Superior temporal gyrus (tissue), 1 donor: ENCODE results near the gene CFAP92.
"Not testable (repeated sequence)": the region's sequence is repeated elsewhere in the genome, so short reads cannot be mapped to it uniquely, and the experiment has no call there.

ENCODE experiments used
- DNase-seq: peaks from one replicate; pipeline ENCODE4 v3.0.0-alpha.2; 2016; ENCODE audit errors: extremely low spot score

CFAP92 gene

GRCh38 chr3:128933922-128934253 is 60.0 kb downstream of the CFAP92 start:
- DNase-seq: no peak

DNA sequence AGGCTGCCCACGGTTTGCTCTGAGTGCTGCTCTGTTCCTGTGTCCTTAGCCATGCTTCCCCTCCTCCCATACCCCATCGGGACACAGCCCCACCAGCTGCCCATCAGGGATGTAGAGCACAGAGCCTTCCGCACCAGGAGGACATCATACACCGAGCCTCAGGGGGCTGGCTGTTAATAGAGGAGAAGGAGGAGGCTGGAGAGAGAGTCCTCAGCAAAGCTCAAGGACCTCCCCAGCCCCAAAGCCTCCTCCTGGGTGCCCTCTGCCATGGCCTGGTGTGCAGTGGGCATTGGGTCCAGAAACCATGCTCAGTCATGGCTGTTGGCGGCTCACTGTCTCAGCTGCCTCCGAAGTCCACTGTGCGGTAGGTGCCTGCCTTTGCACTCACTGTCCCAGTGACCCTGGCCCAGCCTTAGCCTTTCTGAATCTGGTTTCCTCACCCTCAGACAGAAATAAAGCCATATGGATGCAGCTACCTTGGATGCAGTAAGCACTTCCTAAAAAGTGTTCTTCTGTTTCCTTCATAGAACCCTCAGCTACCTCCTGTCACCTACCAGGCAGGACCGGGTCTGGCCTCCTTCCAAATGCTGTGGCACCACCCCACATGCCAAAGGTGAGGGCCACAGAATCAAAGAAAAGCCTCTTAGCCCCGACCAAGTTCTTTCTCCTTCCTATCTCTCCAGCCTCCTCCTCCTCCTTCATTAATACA is 60.5 kb downstream of the CFAP92 start:
- no peak for DNase-seq

GRCh38 chr3:128932516-128933212 is 61.2 kb downstream of the CFAP92 start:
- no peak for DNase-seq

DNA sequence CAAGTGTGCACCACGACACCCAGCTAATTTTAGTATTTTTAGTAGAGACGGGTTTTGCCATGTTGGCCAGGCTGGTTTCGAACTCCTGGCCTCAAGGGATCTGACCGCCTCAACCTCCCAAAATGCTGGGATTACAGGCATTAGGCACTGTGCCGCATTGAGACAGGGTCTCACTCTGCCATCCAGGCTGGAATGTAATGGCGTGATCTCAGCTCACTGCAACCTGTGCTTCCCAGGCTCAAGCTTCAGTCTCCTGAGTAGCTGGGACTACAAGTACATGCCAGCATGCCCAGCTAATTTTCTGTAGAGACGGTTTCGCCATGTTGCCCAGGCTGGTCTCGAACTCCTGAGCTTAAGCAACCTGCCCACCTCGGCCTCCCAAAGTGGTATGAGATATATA is 62.8 kb downstream of the CFAP92 start:
- no peak for DNase-seq

GRCh38 chr3:128929364-128929763 is 64.5 kb downstream of the CFAP92 start:
- no peak for DNase-seq

- not testable (repeated sequence) for DNase-seq
These were observed 69.9 kb downstream of the CFAP92 start for GRCh38 chr3:128923986-128924385.

GRCh38 chr3:128923576-128923975 is 70.3 kb downstream of the CFAP92 start:
- DNase-seq: no peak

- no peak for DNase-seq
These were observed 70.9 kb downstream of the CFAP92 start for GRCh38 chr3:128922804-128923459.

GRCh38 chr3:128919988-128920387 is 73.9 kb downstream of the CFAP92 start:
- DNase-seq: no peak

DNA sequence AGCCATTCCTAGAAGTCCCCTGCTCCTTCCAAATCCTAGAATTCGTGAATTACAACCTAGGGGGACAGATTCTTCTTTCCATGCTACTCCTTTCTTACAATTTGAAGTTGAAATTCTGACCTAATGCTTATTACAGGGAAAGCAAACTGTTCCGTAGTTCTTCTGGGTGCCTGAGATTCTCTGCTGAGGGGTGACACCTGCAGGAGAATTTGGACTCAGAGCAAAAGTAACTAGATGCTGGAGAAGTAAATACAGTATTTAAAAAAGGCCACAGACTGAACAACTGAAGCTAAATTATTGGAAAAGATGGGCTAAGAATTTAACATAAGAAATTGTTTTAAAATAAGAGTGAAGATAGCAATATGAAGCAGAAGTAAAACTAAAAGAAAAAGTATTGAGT is 76.6 kb downstream of the CFAP92 start:
- DNase-seq: peak; percentile 33

- DNase-seq: no peak
These were observed 78.8 kb downstream of the CFAP92 start for GRCh38 chr3:128914966-128915645.

DNA sequence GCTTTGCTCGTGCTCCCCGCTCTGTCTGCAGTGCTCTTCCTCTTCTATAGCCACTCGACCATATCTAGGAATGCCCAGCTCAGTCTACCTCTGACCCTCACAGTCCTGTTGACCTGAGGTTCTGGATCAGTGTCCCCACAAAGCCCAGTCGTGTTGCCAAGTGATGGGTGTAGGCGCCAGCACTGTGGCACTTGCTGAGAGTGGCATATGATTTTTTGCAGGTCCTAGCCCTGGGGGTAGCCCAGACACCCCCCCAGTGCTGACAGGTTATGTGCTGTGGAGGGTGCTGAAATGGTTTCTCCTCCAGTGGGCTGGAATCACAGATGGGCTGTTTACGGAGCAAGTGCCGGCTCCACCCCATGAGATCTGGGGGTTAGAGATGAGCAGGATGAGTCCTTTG is 82.0 kb downstream of the CFAP92 start:
- no peak for DNase-seq

- DNase-seq: no peak
These were observed 83.9 kb downstream of the CFAP92 start for GRCh38 chr3:128910006-128910405.

DNA sequence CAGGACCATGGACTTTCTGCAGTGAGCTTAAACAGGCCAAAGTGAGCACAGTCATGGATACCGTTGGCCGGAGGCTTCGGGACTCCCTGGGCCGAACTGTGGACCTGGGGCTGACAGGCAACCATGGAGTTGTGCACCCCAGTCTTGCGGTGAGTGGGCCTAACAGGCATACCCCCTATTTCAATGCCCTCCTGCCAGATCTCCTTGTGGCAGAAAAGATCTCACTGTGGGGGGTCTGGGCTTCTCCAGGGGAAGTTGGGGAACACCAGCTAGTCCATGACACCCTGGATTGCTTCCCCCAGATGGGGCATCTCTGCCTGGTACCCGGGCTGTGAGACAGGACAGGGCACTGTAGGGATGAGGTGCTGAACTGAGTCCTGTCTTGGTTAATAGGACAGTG is 84.9 kb downstream of the CFAP92 start:
- no peak for DNase-seq

GRCh38 chr3:128907706-128908445 is 86.0 kb downstream of the CFAP92 start:
- DNase-seq: no peak

- no peak for DNase-seq
These were observed 86.9 kb downstream of the CFAP92 start for GRCh38 chr3:128906804-128907525.

DNA sequence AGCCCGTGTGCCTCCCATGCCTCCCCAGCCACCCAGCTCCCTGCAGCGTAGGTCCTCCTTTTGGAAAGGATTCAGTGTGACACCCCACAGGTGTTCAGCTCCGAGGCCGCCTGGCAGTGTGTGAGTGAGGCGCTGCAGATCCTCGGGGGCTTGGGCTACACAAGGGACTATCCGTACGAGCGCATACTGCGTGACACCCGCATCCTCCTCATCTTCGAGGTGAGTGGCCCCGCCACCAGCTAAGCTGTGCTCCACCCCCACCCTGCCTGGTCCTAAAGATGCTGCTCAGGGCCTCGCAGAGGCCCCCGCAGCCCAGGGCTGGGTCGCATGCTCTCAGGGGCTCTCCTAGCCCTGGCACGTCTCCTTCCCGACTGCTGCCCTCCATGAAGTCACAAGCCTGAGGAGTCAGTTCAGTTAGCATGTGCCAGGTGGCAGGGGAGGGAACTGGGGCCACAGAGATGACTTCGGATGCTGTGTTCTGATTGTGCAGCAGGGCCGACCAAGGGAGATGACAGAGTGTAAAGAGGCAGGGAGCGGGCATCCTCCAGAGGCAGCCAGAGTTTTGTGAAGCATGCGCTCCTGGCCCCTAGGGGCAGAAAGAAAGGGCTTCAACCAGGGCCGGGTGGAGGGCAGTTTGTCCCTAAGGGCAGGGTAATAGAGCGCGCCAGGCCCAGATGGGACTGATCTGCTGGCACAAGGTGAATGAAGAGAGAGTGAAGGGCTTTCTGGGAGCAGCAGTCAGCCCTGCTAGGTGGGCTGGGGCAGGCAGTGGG is 87.7 kb downstream of the CFAP92 start:
- DNase-seq: no peak

DNA sequence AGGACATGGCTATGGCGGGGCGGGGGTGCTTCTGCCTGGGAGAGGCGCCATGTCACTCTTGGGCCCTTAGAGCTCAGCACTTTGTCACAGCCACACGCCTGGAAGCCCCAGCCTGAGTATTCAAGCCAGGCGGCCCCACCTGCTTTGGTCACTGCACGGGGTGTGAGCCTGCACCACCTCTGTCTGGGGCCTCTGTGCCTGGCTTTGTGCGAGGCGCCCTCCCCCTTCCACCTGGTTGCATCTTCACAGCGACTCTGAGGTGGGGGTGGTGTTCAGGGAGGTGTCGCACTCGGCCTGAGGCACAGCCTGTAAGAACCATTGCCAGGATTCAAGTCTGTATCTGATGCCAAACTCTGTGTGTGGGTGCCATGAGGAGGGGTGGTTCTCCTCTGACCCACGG is 90.4 kb downstream of the CFAP92 start:
- DNase-seq: no peak

- DNase-seq: no peak
These were observed 91.5 kb downstream of the CFAP92 start for GRCh38 chr3:128902426-128902825.
